GM18909 (cell line): ENCODE results near the gene ZNF253.
"Not testable (repeated sequence)": the region's sequence is repeated elsewhere in the genome, so short reads cannot be mapped to it uniquely, and the experiment has no call there.

Source experiments
- ATAC-seq: cut with Tn5 transposase; IDR thresholded peaks from one replicate; pipeline ENCODE4 v1.9.1; 2021; ENCODE audit warnings: mild to moderate bottlenecking; ENCODE audit not compliant: unreplicated experiment, poor library complexity

The ZNF253 gene

GRCh38 chr19:19892055-19892941 lies 26.6 kb downstream of the ZNF253 start:
- ATAC-seq, result not testable (repeated sequence)

- peak; percentile 4 for ATAC-seq
These were observed 34.6 kb downstream of the ZNF253 start for GRCh38 chr19:19900139-19900728.

DNA sequence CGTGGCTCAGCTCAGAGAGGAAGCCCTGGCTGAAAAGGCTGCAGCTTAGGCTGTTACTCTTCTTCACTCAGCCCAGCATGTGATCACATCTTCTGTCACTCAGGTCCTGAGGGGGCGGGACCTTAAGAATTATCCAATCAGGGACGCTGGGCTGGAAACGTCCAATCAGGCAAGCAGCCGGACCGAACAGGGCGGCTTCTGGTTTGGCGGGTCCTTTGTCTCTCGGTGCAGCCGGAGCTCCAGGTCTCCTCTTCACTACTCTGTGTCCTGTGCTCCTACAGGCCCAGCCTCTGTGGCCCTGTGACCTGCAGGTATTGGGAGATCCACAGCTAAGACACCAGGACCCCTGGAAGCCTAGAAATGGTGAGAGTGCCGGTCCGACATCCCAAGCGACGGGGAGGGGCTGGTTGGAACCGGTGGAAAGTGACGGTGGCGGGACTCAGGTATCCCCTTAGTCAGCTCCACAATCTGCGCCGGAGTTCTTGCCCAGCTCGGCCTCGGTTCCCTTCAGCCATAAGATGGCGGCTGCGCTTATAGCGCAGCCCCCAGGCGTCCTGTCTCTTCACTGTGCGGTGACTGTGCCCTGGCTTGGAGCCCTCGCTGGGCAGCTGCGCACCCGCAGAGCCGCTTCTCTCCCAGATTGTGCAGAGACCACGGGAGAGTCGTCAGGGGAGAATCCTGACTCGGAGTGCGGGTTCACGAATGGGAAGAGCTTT lies 35.2 kb downstream of the ZNF253 start, which contains the start of gene ZNF93:
Gene ZNF93, plus strand, starts transcription at position 218 of the 716 bp plus-strand sequence. Its CDS starts 143 bp downstream, at position 361.
- peak; percentile 93 for ATAC-seq

GRCh38 chr19:19907551-19907950 lies 41.9 kb downstream of the ZNF253 start:
- ATAC-seq, result not testable (repeated sequence)

DNA sequence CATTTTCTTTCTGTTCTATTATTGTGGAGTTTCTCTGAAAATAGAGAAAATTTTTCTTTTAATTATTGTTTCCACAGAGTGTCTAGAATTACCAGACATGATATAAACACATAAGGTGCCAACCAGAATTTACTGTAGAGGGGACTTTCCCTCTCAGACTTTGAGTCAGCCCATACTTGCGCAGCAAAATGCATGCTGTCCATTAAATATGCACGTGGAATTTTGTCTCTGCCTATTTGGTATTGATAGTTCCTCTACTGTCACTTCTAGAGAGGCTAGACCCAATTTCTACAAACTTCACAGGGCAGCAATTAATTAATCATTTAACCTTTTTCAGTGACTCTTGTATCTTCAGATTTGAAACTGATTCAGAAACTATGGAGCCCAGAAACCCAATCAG lies 44.0 kb downstream of the ZNF253 start:
- no peak for ATAC-seq

GRCh38 chr19:19911150-19911549 lies 45.5 kb downstream of the ZNF253 start:
- no peak for ATAC-seq

DNA sequence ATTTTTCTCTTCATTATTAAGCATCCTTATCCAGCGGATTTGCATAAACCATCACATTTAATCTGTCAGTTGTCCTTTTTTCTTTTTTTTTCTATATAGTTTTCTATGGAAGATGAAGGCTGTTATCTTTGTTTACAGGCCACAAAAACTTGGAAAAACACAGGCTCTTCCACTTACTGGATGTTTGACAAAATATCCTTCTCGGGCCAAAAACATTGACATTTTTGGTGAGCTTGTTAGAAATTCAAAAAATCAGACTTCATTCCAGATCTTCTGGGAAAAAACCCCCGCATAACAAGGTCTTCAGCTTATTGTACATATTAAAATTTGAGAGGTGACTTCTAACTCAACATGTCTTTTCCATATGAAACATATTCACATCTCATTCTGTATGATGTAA lies 48.9 kb downstream of the ZNF253 start:
- ATAC-seq, result no peak

DNA sequence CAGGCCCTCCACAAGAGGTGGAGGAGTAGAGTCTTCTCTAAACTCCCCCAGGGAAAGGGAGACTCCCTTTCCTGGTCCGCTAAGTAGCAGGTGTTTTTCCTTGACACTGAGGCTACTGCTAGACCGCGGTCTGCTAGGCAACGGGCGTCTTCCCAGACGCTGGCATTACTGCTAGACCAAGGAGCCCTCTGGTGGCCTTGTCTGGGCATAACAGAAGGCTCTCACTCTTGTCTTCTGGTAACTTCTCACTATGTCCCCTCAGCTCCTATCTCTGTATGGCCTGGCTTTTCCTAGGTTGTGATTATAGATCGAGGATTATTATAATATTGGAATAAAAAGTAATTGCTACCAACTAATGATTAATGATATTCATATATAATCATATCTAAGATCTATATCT lies 64.7 kb downstream of the ZNF253 start:
- not testable (repeated sequence) for ATAC-seq

GRCh38 chr19:19933432-19934314 lies 68.0 kb downstream of the ZNF253 start:
- not testable (repeated sequence) for ATAC-seq

- ATAC-seq, result no peak
These were observed 71.7 kb downstream of the ZNF253 start for GRCh38 chr19:19937403-19937802.

GRCh38 chr19:19938449-19938848 lies 72.8 kb downstream of the ZNF253 start:
- no peak for ATAC-seq

GRCh38 chr19:19943848-19944582 lies 78.3 kb downstream of the ZNF253 start:
- ATAC-seq, result no peak
